H9 (cell line): ENCODE measurements around the gene FHIT. TPM values are rescaled to one million over a fixed set of nuclear protein-coding genes. Genes with fewer than 3 reads are reported as not detected.

Source experiments
- DNase-seq: peaks from one replicate; pipeline ENCODE4 v3.0.0-alpha.2; 2017
- H2AFZ ChIP-seq: one replicate; pipeline ENCODE4 v1.6.1; 2013; ENCODE audit warnings: mild to moderate bottlenecking, low read length, control low read depth, moderate library complexity
- H2AK5ac ChIP-seq: 2 replicates; pipeline ENCODE4 v1.6.1; 2013; ENCODE audit warnings: low read length, control low read depth, mixed read lengths; ENCODE audit not compliant: insufficient read length
- H2BK120ac ChIP-seq: one replicate; pipeline ENCODE4 v1.6.1; 2013; ENCODE audit warnings: low read depth, mild to moderate bottlenecking, low read length, control low read depth, inconsistent platforms; ENCODE audit not compliant: poor library complexity, severe bottlenecking
- H2BK12ac ChIP-seq: 2 replicates; pipeline ENCODE4 v1.6.1; 2013; ENCODE audit warnings: low read length, control low read depth, mixed read lengths, low read depth; ENCODE audit not compliant: insufficient read length
- H2BK15ac ChIP-seq: 2 replicates; pipeline ENCODE4 v1.6.1; 2013; ENCODE audit warnings: low read depth, low read length, control low read depth
- H2BK20ac ChIP-seq: one replicate; pipeline ENCODE4 v1.6.1; 2013; ENCODE audit warnings: low read depth, mild to moderate bottlenecking, low read length, control low read depth, inconsistent platforms; ENCODE audit not compliant: poor library complexity, severe bottlenecking
- H2BK5ac ChIP-seq: 2 replicates; pipeline ENCODE4 v1.6.1; 2013; ENCODE audit warnings: low read length, control low read depth, mixed read lengths; ENCODE audit not compliant: insufficient read length
- H3K14ac ChIP-seq: 2 replicates; pipeline ENCODE4 v1.6.1; 2013; ENCODE audit warnings: low read length, control low read depth; ENCODE audit not compliant: insufficient read depth
- H3K18ac ChIP-seq: 2 replicates; pipeline ENCODE4 v1.6.1; 2013; ENCODE audit warnings: low read depth, mild to moderate bottlenecking, mixed read lengths, low read length, control low read depth; ENCODE audit not compliant: insufficient read length
- H3K23ac ChIP-seq: 2 replicates; pipeline ENCODE4 v1.6.1; 2013; ENCODE audit warnings: low read length, control low read depth, mixed read lengths, low read depth; ENCODE audit not compliant: insufficient read length
- H3K23me2 ChIP-seq: 2 replicates; pipeline ENCODE4 v1.6.1; 2013; ENCODE audit warnings: low read depth, mild to moderate bottlenecking, mixed read lengths, low read length, control low read depth; ENCODE audit not compliant: insufficient read length, poor library complexity, severe bottlenecking
- H3K27ac ChIP-seq: 2 replicates; pipeline ENCODE4 v1.5.1; 2013; ENCODE audit warnings: low read length, control low read depth, mixed read lengths, low read depth; ENCODE audit not compliant: insufficient read length
- H3K27me3 ChIP-seq: 2 replicates; pipeline ENCODE4 v1.6.1; 2013; ENCODE audit warnings: low read length, control low read depth, inconsistent platforms; ENCODE audit not compliant: insufficient read depth
- H3K4ac ChIP-seq: 2 replicates; pipeline ENCODE4 v1.6.1; 2013; ENCODE audit warnings: low read depth, mild to moderate bottlenecking, control low read depth, inconsistent platforms, low read length, moderate library complexity
- H3K4me1 ChIP-seq: 2 replicates; pipeline ENCODE4 v1.6.1; 2013; ENCODE audit warnings: low read length, control low read depth, inconsistent platforms; ENCODE audit not compliant: insufficient read depth
- H3K4me2 ChIP-seq: 2 replicates; pipeline ENCODE4 v1.6.1; 2013; ENCODE audit warnings: low read length, control low read depth, mixed read lengths; ENCODE audit not compliant: insufficient read length, insufficient read depth
- H3K56ac ChIP-seq: 2 replicates; pipeline ENCODE4 v1.6.1; 2013; ENCODE audit warnings: low read depth, mild to moderate bottlenecking, mixed read lengths, low read length, control low read depth; ENCODE audit not compliant: insufficient read length
- H3K79me1 ChIP-seq: 2 replicates; pipeline ENCODE4 v1.6.1; 2013; ENCODE audit warnings: low read depth, mild to moderate bottlenecking, moderate library complexity, low read length, control low read depth, inconsistent platforms; ENCODE audit not compliant: insufficient read depth, poor library complexity, severe bottlenecking
- H3K79me2 ChIP-seq: 2 replicates; pipeline ENCODE4 v1.6.1; 2013; ENCODE audit warnings: low read length, control low read depth, inconsistent platforms; ENCODE audit not compliant: insufficient read depth
- H3K9ac ChIP-seq: 2 replicates; pipeline ENCODE4 v1.6.1; 2013; ENCODE audit warnings: low read length, control low read depth, mixed read lengths; ENCODE audit not compliant: insufficient read length; ENCODE audit errors: extremely low read depth
- H3K9me3 ChIP-seq: one replicate; pipeline ENCODE4 v1.6.1; 2013; ENCODE audit warnings: low read depth, low read length, inconsistent platforms; ENCODE audit not compliant: control insufficient read depth
- H3T11ph ChIP-seq: one replicate; pipeline ENCODE4 v1.6.1; 2013; ENCODE audit warnings: mild to moderate bottlenecking, low read length, control low read depth, inconsistent platforms
- H4K20me1 ChIP-seq: one replicate; pipeline ENCODE4 v1.6.1; 2013; ENCODE audit not compliant: control insufficient read depth, insufficient read length, insufficient read depth
- H4K5ac ChIP-seq: 2 replicates; pipeline ENCODE4 v1.6.1; 2013; ENCODE audit warnings: low read depth, mild to moderate bottlenecking, mixed read lengths, low read length, control low read depth; ENCODE audit not compliant: insufficient read length
- H4K8ac ChIP-seq: replicated peaks from 2 replicates; pipeline ENCODE4 v1.6.1; 2013; ENCODE audit warnings: low read length, control low read depth, mixed read lengths, low read depth; ENCODE audit not compliant: insufficient read length
- H4K91ac ChIP-seq: 2 replicates; pipeline ENCODE4 v1.6.1; 2013; ENCODE audit warnings: low read depth, mild to moderate bottlenecking, moderate library complexity, mixed read lengths, low read length, control low read depth; ENCODE audit not compliant: insufficient read length
- H3K27ac Mint-ChIP-seq, 3 experiments: 2 replicates in 2 of 3; 3 replicates in 1 of 3; pipeline ENCODE4 v1.8.0; 2020 to 2021; ENCODE audit warnings: mixed read lengths in 3 of 3, mild to moderate bottlenecking in 1 of 3, moderate library complexity in 1 of 3
- H3K27me3 Mint-ChIP-seq: 2 replicates; pipeline ENCODE4 v1.8.0; 2021; ENCODE audit warnings: low read depth, mild to moderate bottlenecking, moderate library complexity, mixed read lengths
- H3K36me3 Mint-ChIP-seq, 3 experiments: 2 replicates in 2 of 3; 3 replicates in 1 of 3; pipeline ENCODE4 v1.8.0; 2020 to 2021; ENCODE audit warnings: low read depth in 3 of 3, mixed read lengths in 3 of 3; ENCODE audit not compliant: insufficient read depth in 1 of 3
- H3K4me1 Mint-ChIP-seq, 2 experiments: 2 replicates each; pipeline ENCODE4 v1.8.0; 2020; ENCODE audit warnings: mixed read lengths in 2 of 2
- H3K4me3 Mint-ChIP-seq, 2 experiments: 2 replicates in 1 of 2; 3 replicates in 1 of 2; pipeline ENCODE4 v1.8.0; 2020 to 2021; ENCODE audit warnings: mild to moderate bottlenecking in 2 of 2, mixed read lengths in 2 of 2, moderate library complexity in 1 of 2
- H3K9me3 Mint-ChIP-seq, 2 experiments: 2 replicates in 1 of 2; 3 replicates in 1 of 2; pipeline ENCODE4 v1.8.0; 2020; ENCODE audit warnings: mild to moderate bottlenecking in 2 of 2, mixed read lengths in 2 of 2, moderate library complexity in 1 of 2
- WGBS: extraction: QIAGEN DNeasy Blood & Tissue Kit; methylation state at CpG from one replicate; pipeline ENCODE4 v1.1.7; 2013; ENCODE audit warnings: missing lambda C conversion rate, low lambda C conversion rate, mixed read lengths; ENCODE audit not compliant: insufficient read length; ENCODE audit errors: extremely low coverage; 5-methylcytosine and 5-hydroxymethylcytosine counted together
- total RNA-seq: library from RNA; stranded (reverse); gene quantifications from 2 replicates; pipeline ENCODE4 v1.2.1, GENCODE V29; 2021
- TF ChIP-seq, protein P1 (sequence below): fragments of 200-600 bp; sonication (generic); conservative IDR thresholded peaks from 3 replicates; pipeline ENCODE4 v1.8.0; 2021; ENCODE audit warnings: antibody characterized with exemption, mild to moderate bottlenecking

FHIT gene
- total RNA-seq, 1 experiment from 2014 or later = 3.0 TPM

DNA sequence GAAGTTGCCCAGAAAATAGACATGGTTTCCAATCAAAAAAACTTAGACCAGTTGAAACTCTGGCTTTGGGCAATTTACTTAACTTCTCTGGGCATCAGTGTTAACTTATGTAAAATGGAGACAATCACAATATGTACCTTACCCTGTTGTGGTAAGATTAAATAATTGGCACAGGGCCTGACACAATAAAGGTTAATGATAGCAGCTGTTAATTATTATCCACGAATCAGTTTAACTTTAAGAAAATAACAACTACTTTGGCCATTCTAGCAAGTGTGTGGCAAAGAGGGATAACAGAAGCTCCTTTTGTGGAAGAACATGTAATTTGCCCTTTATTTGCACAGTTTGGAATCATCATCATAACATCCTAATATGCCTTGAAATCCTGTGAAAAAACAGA lies 787.6 kb downstream of the FHIT start:
- peaks cover 3 to 17% of the 10 kb centered on the region in 2 experiments; a peak in 4 of 5 replicates for H3K9me3 Mint-ChIP-seq
- H4K8ac ChIP-seq = no peak overlapping the region
- H3K27me3 ChIP-seq = no peaks in the 10 kb centered on the region
- no peaks in the 10 kb centered on the region for H3K79me2 ChIP-seq
- peaks cover 2% of the 10 kb centered on the region; the same call in 1 of the 2 replicates for H3K27me3 Mint-ChIP-seq
- H2BK12ac ChIP-seq = no peak overlapping the region
- H4K5ac ChIP-seq = no peak overlapping the region
- no peak overlapping the region for H3K9ac ChIP-seq
- H3K27ac Mint-ChIP-seq = no peak overlapping the region
- no CpG with 5 or more reads among the region's 1 CpG for WGBS
- H3K27ac ChIP-seq = no peak overlapping the region
- no peaks in the 10 kb centered on the region for H3K9me3 ChIP-seq
- H3K79me1 ChIP-seq = no peaks in the 10 kb centered on the region
- no peaks in the 10 kb centered on the region for H3K23me2 ChIP-seq
- H2BK120ac ChIP-seq = no peak overlapping the region
- TF ChIP-seq, protein P1, sequence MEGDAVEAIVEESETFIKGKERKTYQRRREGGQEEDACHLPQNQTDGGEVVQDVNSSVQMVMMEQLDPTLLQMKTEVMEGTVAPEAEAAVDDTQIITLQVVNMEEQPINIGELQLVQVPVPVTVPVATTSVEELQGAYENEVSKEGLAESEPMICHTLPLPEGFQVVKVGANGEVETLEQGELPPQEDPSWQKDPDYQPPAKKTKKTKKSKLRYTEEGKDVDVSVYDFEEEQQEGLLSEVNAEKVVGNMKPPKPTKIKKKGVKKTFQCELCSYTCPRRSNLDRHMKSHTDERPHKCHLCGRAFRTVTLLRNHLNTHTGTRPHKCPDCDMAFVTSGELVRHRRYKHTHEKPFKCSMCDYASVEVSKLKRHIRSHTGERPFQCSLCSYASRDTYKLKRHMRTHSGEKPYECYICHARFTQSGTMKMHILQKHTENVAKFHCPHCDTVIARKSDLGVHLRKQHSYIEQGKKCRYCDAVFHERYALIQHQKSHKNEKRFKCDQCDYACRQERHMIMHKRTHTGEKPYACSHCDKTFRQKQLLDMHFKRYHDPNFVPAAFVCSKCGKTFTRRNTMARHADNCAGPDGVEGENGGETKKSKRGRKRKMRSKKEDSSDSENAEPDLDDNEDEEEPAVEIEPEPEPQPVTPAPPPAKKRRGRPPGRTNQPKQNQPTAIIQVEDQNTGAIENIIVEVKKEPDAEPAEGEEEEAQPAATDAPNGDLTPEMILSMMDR = no peak
- no peak overlapping the region for H3T11ph ChIP-seq
- peaks cover 0 to under 1% of the 10 kb centered on the region in 2 experiments; a peak in 2 of 4 replicates for H3K4me1 Mint-ChIP-seq
- no peak overlapping the region for H3K23ac ChIP-seq
- H2AK5ac ChIP-seq = no peak overlapping the region
- H4K91ac ChIP-seq = no peak overlapping the region
- no peaks in the 10 kb centered on the region for H4K20me1 ChIP-seq
- no peak overlapping the region for H3K4me2 ChIP-seq
- no peak overlapping the region for H2BK15ac ChIP-seq
- H3K36me3 Mint-ChIP-seq = peaks cover 0 to 19% (median 5%) of the 10 kb centered on the region in 3 experiments; a peak in 5 of 7 replicates
- H2AFZ ChIP-seq = no peak overlapping the region
- no peak overlapping the region for H2BK5ac ChIP-seq
- no peak overlapping the region for H3K4ac ChIP-seq
- no peak overlapping the region for H3K56ac ChIP-seq
- DNase-seq = no peak
- H3K4me1 ChIP-seq = no peaks in the 10 kb centered on the region
- no peak overlapping the region for H3K4me3 Mint-ChIP-seq
- no peak overlapping the region for H2BK20ac ChIP-seq
- no peak overlapping the region for H3K14ac ChIP-seq
- no peak overlapping the region for H3K18ac ChIP-seq
